IMR-90 (cell line): ENCODE results near the gene TADA1. TPM values are rescaled to one million over a fixed set of nuclear protein-coding genes. Genes with fewer than 3 reads are reported as not detected.

Experiments used
- ATAC-seq: fragments of 200-7000 bp; cut with Tn5 transposase; 2 replicates; pipeline ENCODE4 v1.9.1; 2020; ENCODE audit warnings: low read depth, mild to moderate bottlenecking, moderate library complexity
- BruUV-seq: library from RNA; stranded (reverse); fragments of 400-500 nt; replicated peaks from 2 replicates; lab custom pipeline; 2021; lab: Mats Ljungman, UMichigan
- CTCF ChIA-PET: fragments of 300-600 bp; formaldehyde crosslinking; extraction: SDS; loops from one replicate; lab custom pipeline; 2021; ENCODE audit warnings: antibody characterized with exemption; lab: Yijun Ruan, JAX
- POLR2A ChIA-PET: fragments of 300-600 bp; sonication (Branson Sonifier 250); formaldehyde crosslinking; loops from one replicate; lab custom pipeline; 2022; ENCODE audit warnings: antibody characterized with exemption; ENCODE audit not compliant: unreplicated experiment; lab: Charles Lee
- DNase-seq: peaks from one replicate; pipeline ENCODE4 v3.0.0; 2013
- H2AFZ ChIP-seq: replicated peaks from 2 replicates; pipeline ENCODE3; 2013; ENCODE audit warnings: low read length, mild to moderate bottlenecking; ENCODE audit not compliant: poor library complexity
- H2AK5ac ChIP-seq: 2 replicates; pipeline ENCODE4 v1.6.1; 2013; ENCODE audit warnings: low read depth, low read length, inconsistent platforms
- H2AK9ac ChIP-seq: replicated peaks from 2 replicates; pipeline ENCODE3; 2013; ENCODE audit warnings: mild to moderate bottlenecking, low read depth, low read length, moderate library complexity; ENCODE audit not compliant: poor library complexity
- H2BK120ac ChIP-seq: 2 replicates; pipeline ENCODE4 v1.6.1; 2013; ENCODE audit warnings: low read depth, low read length, inconsistent platforms
- H2BK15ac ChIP-seq: 3 replicates; pipeline ENCODE4 v1.6.1; 2013; ENCODE audit warnings: low read depth, low read length, inconsistent platforms
- H2BK20ac ChIP-seq: 2 replicates; pipeline ENCODE4 v1.6.1; 2013; ENCODE audit warnings: low read depth, mild to moderate bottlenecking, inconsistent platforms, low read length, moderate library complexity
- H2BK5ac ChIP-seq: 2 replicates; pipeline ENCODE4 v1.6.1; 2013; ENCODE audit warnings: mild to moderate bottlenecking, low read depth, low read length, inconsistent platforms; ENCODE audit not compliant: poor library complexity, severe bottlenecking
- H3K14ac ChIP-seq: replicated peaks from 2 replicates; pipeline ENCODE4 v1.6.1; 2013; ENCODE audit warnings: low read depth, low read length, inconsistent platforms
- H3K18ac ChIP-seq: 2 replicates; pipeline ENCODE4 v1.6.1; 2013; ENCODE audit warnings: low read depth, low read length, control low read depth
- H3K23ac ChIP-seq: 2 replicates; pipeline ENCODE4 v1.6.1; 2013; ENCODE audit warnings: low read depth, low read length, inconsistent platforms
- H3K27ac ChIP-seq: 2 replicates; pipeline ENCODE4 v1.5.1; 2013; ENCODE audit warnings: mild to moderate bottlenecking, control low read depth, low read length; ENCODE audit not compliant: insufficient read depth
- H3K27me3 ChIP-seq: 2 replicates; pipeline ENCODE4 v1.6.1; 2013; ENCODE audit warnings: low read length; ENCODE audit not compliant: control insufficient read depth, insufficient read depth
- H3K36me3 ChIP-seq: 2 replicates; pipeline ENCODE4 v1.6.1; 2013; ENCODE audit warnings: low read length, mixed read lengths; ENCODE audit not compliant: control insufficient read depth, insufficient read depth
- H3K4ac ChIP-seq: 2 replicates; pipeline ENCODE4 v1.6.1; 2013; ENCODE audit warnings: low read depth, low read length, inconsistent platforms
- H3K4me1 ChIP-seq: 2 replicates; pipeline ENCODE4 v1.6.1; 2013; ENCODE audit warnings: low read length, mixed read lengths; ENCODE audit not compliant: control insufficient read depth, insufficient read depth
- H3K4me2 ChIP-seq: 2 replicates; pipeline ENCODE4 v1.6.1; 2013; ENCODE audit warnings: low read depth, mild to moderate bottlenecking, control low read depth, low read length, moderate library complexity
- H3K4me3 ChIP-seq: 2 replicates; pipeline ENCODE4 v1.5.1; 2013; ENCODE audit warnings: low read depth, mild to moderate bottlenecking, control low read depth, low read length, moderate library complexity; ENCODE audit not compliant: insufficient read depth
- H3K56ac ChIP-seq: 2 replicates; pipeline ENCODE4 v1.6.1; 2013; ENCODE audit warnings: low read length, inconsistent platforms; ENCODE audit not compliant: insufficient read depth; ENCODE audit errors: extremely low read depth
- H3K79me1 ChIP-seq, 2 experiments: 2 replicates each; pipeline ENCODE4 v1.6.1; 2013; ENCODE audit warnings: low read length in 2 of 2, inconsistent platforms in 1 of 2, low read depth in 1 of 2
- H3K9ac ChIP-seq: 2 replicates; pipeline ENCODE4 v1.6.1; 2013; ENCODE audit warnings: low read depth, low read length, control low read depth
- H3K9me1 ChIP-seq: 2 replicates; pipeline ENCODE4 v1.6.1; 2013; ENCODE audit warnings: low read length, inconsistent platforms; ENCODE audit not compliant: insufficient read depth
- H3K9me3 ChIP-seq: 2 replicates; pipeline ENCODE4 v1.6.1; 2013; ENCODE audit warnings: low read length; ENCODE audit not compliant: control insufficient read depth, insufficient read depth
- H4K20me1 ChIP-seq: 2 replicates; pipeline ENCODE4 v1.6.1; 2013; ENCODE audit warnings: low read length, inconsistent platforms; ENCODE audit not compliant: insufficient read depth
- H4K5ac ChIP-seq: 2 replicates; pipeline ENCODE4 v1.6.1; 2013; ENCODE audit warnings: mild to moderate bottlenecking, low read depth, low read length, control low read depth
- H4K8ac ChIP-seq, 2 experiments: 2 replicates each; pipeline ENCODE4 v1.6.1; 2013; ENCODE audit warnings: low read depth in 2 of 2, low read length in 2 of 2, control low read depth in 1 of 2, inconsistent platforms in 1 of 2
- H4K91ac ChIP-seq: 2 replicates; pipeline ENCODE4 v1.6.1; 2013; ENCODE audit warnings: low read depth, low read length, inconsistent platforms; ENCODE audit not compliant: insufficient read depth
- RFX5 ChIP-seq: IDR thresholded peaks from 2 replicates; pipeline ENCODE4 v1.8.0; 2012; ENCODE audit warnings: low read depth, mild to moderate bottlenecking, low read length, moderate library complexity
- WGBS, 2 experiments: methylation state at CpG; one replicate each; pipeline versions ENCODE4 v1.1.5 to v1.1.7; 2013; ENCODE audit warnings: missing lambda C conversion rate in 2 of 2; ENCODE audit not compliant: insufficient read length in 1 of 2; ENCODE audit errors: extremely low coverage in 2 of 2; 5-methylcytosine and 5-hydroxymethylcytosine counted together
- dilution Hi-C: fragments of 300-500 bp; cut with HindIII; formaldehyde crosslinking; loops from one replicate; pipeline ENCODE4 v1.14.3; 2018; ENCODE audit warnings: low sequenced_read_pairs; ENCODE audit not compliant: unreplicated experiment
- in situ Hi-C: fragments of 300-500 bp; cut with MboI; formaldehyde crosslinking; loops from 3 replicates; pipeline ENCODE4 v1.14.3; 2019; ENCODE audit warnings: low sequenced_read_pairs, inconsistent platforms, mixed read lengths
- intact Hi-C: fragments of 100-400 bp; cut with micrococcal nuclease; formaldehyde crosslinking; loops from 2 replicates; pipeline ENCODE4 v1.10.0; 2022
- polyA plus RNA-seq, 3 experiments: library from polyadenylated mRNA; depleted of rRNA; stranded (reverse); fragments of >200 nt; gene quantifications; 2 replicates each; pipeline ENCODE4 v1.2.3, GENCODE V29; 2012; ENCODE audit warnings: low replicate concordance in 1 of 3
- total RNA-seq: library from RNA; depleted of rRNA; stranded (reverse); fragments of >200 nt; gene quantifications from 2 replicates; pipeline ENCODE4 v1.2.3, GENCODE V29; 2012

TADA1 gene
- total and polyA plus RNA-seq, 2 of the 4 experiments (the other 2 are of a cell fraction): 8.2 to 16.8 TPM

DNA sequence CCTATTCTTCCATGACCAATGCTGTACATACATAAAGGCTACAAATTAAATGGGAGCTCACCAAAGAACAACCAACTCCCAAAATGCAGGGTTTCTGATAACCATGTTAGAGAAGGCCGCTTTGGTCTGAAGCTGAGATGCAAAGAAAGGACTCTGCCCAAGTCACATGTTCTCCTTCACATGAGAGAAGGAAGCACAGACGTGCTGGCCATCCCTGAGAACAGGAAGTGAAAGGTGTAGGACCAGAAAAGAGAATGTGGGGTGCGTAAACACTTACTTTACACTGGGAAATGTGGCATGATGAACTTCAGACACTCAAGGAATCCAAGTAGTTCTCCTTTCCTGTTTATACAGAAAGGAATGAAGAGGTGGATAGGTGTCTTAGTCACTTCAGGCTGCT is 31.7 kb upstream of the TADA1 start:
- H4K91ac ChIP-seq: no peak overlapping the region
- DNase-seq (no peak), ATAC-seq (no peak)
- H3K18ac ChIP-seq: no peak overlapping the region
- H3K9me1 ChIP-seq: no peaks in the 10 kb centered on the region
- no peak overlapping the region for H3K4me3 ChIP-seq
- CTCF ChIA-PET: interaction anchor here (1.2 kb wide), 1 partner anchor 151 kb away, joined by 3 read pairs; no protein-coding TSS in a partner anchor
- WGBS, 2 experiments: no CpG with 5 or more reads among the region's 3 CpGs
- POLR2A ChIA-PET: no interaction called here
- H4K5ac ChIP-seq: no peak overlapping the region
- no TSS peak for BruUV-seq
- TF ChIP-seq RFX5: no peak
- H3K36me3 ChIP-seq: no peaks in the 10 kb centered on the region
- H3K9me3 ChIP-seq: no peaks in the 10 kb centered on the region
- H3K27me3 ChIP-seq: peaks cover 2% of the 10 kb centered on the region; the same call in 1 of the 2 replicates
- H2BK20ac ChIP-seq: no peak overlapping the region
- H4K20me1 ChIP-seq: no peaks in the 10 kb centered on the region
- intact Hi-C loops: loop anchor here (2.0 to 10.0 kb wide), 2 partner anchors 49 to 627 kb away; no protein-coding TSS in a partner anchor
- H3K27ac ChIP-seq: no peak overlapping the region
- H2BK15ac ChIP-seq: no peak overlapping the region
- H3K14ac ChIP-seq: no peak overlapping the region
- no peak overlapping the region for H3K56ac ChIP-seq
- H3K9ac ChIP-seq: no peak overlapping the region
- H2BK120ac ChIP-seq: no peak overlapping the region
- no peak overlapping the region for H3K4me2 ChIP-seq
- H2AK9ac ChIP-seq: no peak overlapping the region
- no peak overlapping the region for H2AFZ ChIP-seq
- in situ Hi-C loops: no loop called here
- no peak overlapping the region for H3K4ac ChIP-seq
- no peak overlapping the region for H3K23ac ChIP-seq
- H4K8ac ChIP-seq: no peak overlapping the region
- no peak overlapping the region for H2BK5ac ChIP-seq
- no peaks in the 10 kb centered on the region for H3K79me1 ChIP-seq
- dilution Hi-C loops: no loop called here
- H2AK5ac ChIP-seq: no peak overlapping the region
- peaks cover 3% of the 10 kb centered on the region; the same call in 1 of the 2 replicates for H3K4me1 ChIP-seq
